22Rv1 (cell line): Measurements from ENCODE around the gene PDPR.
"Not testable (repeated sequence)": the region's sequence is repeated elsewhere in the genome, so short reads cannot be mapped to it uniquely, and the experiment has no call there.

Experiments used
- CTCF ChIP-seq: fragments of 450-650 bp; IDR thresholded peaks from 2 replicates; pipeline ENCODE4 v1.5.1; 2017; ENCODE audit warnings: mild to moderate bottlenecking
- ZFX ChIP-seq: fragments of 450-650 bp; IDR thresholded peaks from 2 replicates; pipeline ENCODE4 v1.6.1; 2017; ENCODE audit warnings: antibody characterized with exemption, borderline replicate concordance

- TF ChIP-seq CTCF, ZFX: not testable (repeated sequence)
These were observed 34.3 kb downstream of the PDPR start for GRCh38 chr16:70148453-70148852.
